Fibroblast of pulmonary artery (primary cell): ENCODE data around the gene NDFIP1.

Experiments
- DNase-seq: peaks from one replicate; pipeline ENCODE4 v3.0.0-alpha.2; 2010; ENCODE audit warnings: low read depth
- H3K4me3 ChIP-seq: replicated peaks from 2 replicates; pipeline ENCODE4 v1.5.1; 2011; ENCODE audit warnings: low read depth, mild to moderate bottlenecking, control low read depth, low read length, moderate library complexity
- TF ChIP-seq, protein P1 (sequence below): IDR thresholded peaks from 2 replicates; pipeline ENCODE4 v1.5.1; 2011; ENCODE audit warnings: mild to moderate bottlenecking, control low read depth, low read length, inconsistent platforms; ENCODE audit errors: missing control alignments

Gene NDFIP1

DNA sequence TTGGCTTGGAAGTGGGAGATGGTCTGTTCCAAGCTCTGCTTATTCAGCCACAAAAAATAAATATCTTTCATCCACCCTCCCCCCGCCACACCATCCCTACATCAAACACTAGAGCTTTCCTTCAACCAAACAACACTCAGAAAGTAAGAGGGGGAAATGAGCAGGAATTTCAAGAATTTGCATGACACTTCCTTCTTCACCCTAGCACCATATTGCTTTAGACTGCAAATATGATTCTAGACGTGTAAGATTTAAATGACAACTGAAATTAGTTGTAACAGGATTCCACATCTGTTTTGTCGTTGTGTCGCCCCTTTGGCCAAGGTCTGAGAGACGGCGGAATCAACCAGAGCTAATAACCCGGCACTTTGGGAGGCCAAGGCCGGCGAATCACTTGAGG lies 88.5 kb downstream of the NDFIP1 start:
- H3K4me3 ChIP-seq = no peak overlapping the region
- peak; percentile 33 for DNase-seq
- TF ChIP-seq, protein P1, sequence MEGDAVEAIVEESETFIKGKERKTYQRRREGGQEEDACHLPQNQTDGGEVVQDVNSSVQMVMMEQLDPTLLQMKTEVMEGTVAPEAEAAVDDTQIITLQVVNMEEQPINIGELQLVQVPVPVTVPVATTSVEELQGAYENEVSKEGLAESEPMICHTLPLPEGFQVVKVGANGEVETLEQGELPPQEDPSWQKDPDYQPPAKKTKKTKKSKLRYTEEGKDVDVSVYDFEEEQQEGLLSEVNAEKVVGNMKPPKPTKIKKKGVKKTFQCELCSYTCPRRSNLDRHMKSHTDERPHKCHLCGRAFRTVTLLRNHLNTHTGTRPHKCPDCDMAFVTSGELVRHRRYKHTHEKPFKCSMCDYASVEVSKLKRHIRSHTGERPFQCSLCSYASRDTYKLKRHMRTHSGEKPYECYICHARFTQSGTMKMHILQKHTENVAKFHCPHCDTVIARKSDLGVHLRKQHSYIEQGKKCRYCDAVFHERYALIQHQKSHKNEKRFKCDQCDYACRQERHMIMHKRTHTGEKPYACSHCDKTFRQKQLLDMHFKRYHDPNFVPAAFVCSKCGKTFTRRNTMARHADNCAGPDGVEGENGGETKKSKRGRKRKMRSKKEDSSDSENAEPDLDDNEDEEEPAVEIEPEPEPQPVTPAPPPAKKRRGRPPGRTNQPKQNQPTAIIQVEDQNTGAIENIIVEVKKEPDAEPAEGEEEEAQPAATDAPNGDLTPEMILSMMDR = no peak

DNA sequence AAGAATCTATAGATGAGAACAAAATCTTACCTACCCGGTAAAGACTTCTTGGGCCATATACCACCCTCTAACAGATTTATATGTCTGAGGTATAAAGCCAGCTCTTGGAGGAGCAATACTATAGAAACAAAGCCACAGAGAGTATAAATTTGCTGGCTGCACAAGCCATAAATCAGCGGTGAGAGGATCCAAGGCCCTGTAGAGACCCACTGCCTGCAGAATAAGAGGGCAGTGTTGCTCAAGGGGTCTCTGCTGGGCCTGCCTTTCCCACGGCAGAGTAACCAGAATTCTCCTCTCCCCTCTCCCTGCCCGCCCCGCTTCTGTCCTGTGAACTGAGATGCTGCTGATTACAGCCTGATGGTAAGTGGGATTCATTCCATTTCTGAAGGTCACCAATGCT lies 89.2 kb downstream of the NDFIP1 start:
- DNase-seq = no peak
- H3K4me3 ChIP-seq = no peak overlapping the region
- TF ChIP-seq, protein P1 = no peak

DNA sequence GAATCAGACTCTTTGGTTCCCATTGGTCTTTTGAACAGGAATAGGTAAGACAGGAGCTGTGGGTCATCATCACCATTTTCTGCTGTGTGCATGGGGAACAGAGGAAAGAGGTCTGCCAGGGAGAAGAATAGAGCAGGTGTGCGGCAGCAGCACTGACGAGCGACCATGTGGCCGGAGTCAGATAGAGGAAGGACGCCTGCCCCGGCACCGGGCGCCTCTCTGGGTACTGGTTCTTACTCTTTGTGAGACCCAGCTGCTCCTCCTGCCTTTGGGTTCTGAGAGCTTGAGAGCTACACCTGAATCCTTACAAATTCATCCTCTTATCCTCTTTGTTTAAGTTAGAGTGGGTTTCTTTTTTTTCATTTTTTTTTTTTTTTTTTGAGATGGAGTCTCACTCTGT lies 90.8 kb downstream of the NDFIP1 start:
- TF ChIP-seq, protein P1 = no peak
- no peak overlapping the region for H3K4me3 ChIP-seq
- DNase-seq = no peak

DNA sequence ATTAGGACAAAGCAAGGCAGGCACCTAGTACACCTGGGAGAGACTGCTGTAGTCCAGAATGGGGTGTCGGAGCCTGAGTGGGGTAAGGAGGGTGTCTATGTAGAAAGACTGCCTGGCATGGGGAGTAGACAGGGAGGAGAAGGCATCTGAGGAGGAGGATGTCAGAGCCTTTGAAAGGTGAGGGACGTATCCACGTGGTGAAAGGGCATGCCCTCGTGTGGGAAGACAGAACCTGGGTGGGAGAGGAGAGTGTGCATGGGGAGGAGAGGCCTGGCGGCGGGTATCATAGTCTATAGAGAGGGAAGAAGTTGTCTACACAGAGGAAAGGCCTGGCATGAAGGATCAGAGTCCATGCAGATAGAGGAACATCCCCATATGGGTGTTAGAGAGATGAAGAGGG lies 91.8 kb downstream of the NDFIP1 start:
- DNase-seq = no peak
- TF ChIP-seq, protein P1 = no peak
- H3K4me3 ChIP-seq = no peak overlapping the region

DNA sequence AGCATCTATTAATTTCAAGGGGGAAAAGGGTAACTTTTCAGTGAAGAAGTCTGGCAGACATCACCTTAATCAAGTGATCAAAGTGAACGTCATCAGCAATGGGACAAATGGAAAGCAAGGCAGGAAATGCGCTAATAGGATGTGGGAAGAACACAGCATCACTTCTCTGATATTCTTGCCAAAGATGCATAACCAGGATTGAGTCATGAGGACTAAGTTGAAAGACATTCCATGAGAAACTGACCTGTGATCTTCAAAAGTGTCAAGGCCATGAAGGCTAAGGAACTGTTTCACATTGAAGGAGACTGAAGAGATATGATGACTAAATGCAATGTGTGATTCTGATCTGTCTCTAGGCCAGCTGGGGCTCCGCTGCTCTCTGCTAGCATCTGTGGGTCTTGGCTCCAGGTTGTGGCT lies 92.9 kb downstream of the NDFIP1 start:
- TF ChIP-seq, protein P1 = no peak
- DNase-seq = peak; percentile 96

DNA sequence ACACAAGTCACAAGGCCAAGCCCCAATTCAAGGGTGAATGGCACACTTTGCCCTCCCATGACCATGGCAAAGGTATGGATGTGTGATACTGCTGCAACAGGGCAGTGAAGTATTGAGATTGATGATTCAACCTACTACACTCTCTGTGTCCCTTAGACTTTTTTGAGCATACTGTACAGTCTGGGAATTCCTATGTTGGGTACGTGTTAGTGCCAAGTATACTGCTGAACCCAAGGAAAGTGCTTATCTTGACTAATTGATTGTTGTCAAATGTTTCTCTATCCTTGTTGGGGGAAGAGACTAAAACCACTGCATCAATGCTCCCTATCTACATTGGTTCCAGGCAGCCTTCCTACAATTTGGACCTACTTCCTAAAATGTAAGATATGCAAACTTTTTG lies 93.7 kb downstream of the NDFIP1 start:
- H3K4me3 ChIP-seq = no peak overlapping the region
- DNase-seq = peak; percentile 62
- TF ChIP-seq, protein P1 = no peak

More for the DNA sequence above, 92.9 kb downstream of the NDFIP1 start:
- no peak overlapping the region for H3K4me3 ChIP-seq
